ENCODE measurements around the gene SLC38A11.

- TF ChIP-seq CTCF (optimal IDR thresholded peaks at IDR 0.05 in 1 of 3, IDR thresholded peaks at IDR 0.05 in 1 of 3, conservative IDR thresholded peaks at IDR 0.05 in 1 of 3; ENCODE audit: extremely low read depth in 1 of 3, insufficient read depth in 2 of 3, low read length in 3 of 3), result no peak
- no peak for TF ChIP-seq EZH2 (IDR thresholded peaks at IDR 0.05; ENCODE audit: low read length)
These were observed 85.9 kb downstream of the SLC38A11 start for GRCh38 chr2:164869420-164869772.

All from keratinocyte (primary cell).